K562 (cell line): ENCODE results near the gene RINL. TPM values are rescaled to one million over a fixed set of nuclear protein-coding genes. Genes with fewer than 3 reads are reported as not detected.

Experiments
- ATF1 ChIP-seq, 2 experiments: fragments of 450-650 bp in 1 of 2; IDR thresholded peaks; 2 replicates each; pipeline ENCODE4 v1.6.1; 2016; ENCODE audit warnings: missing compliant biosample characterization in 1 of 2, missing genetic modification characterization in 1 of 2
- BRD4 ChIP-seq: fragments of 200-600 bp; sonication (generic); IDR thresholded peaks from 2 replicates; pipeline ENCODE4 v1.6.1; 2017; ENCODE audit warnings: inconsistent platforms
- CBX3 ChIP-seq, 2 experiments: IDR thresholded peaks; 1 replicate in 1 of 2; 2 replicates in 1 of 2; pipeline ENCODE4 v1.6.1; 2012; ENCODE audit warnings: inconsistent platforms in 2 of 2, low read length in 2 of 2, borderline replicate concordance in 1 of 2, control low read depth in 1 of 2
- CREB3L1 ChIP-seq: fragments of 450-650 bp; IDR thresholded peaks from 2 replicates; pipeline ENCODE4 v1.6.1; 2014; ENCODE audit warnings: low read depth, mild to moderate bottlenecking, moderate library complexity, borderline replicate concordance
- DDX20 ChIP-seq: fragments of 450-650 bp; IDR thresholded peaks from 2 replicates; pipeline ENCODE4 v1.6.1; 2016; ENCODE audit warnings: missing genetic modification characterization, low read depth, mild to moderate bottlenecking, missing compliant biosample characterization, moderate library complexity
- EGR1 ChIP-seq: fragments of 450-650 bp; conservative IDR thresholded peaks from 2 replicates; pipeline ENCODE4 v1.6.1; 2017; ENCODE audit warnings: mild to moderate bottlenecking
- KLF6 ChIP-seq: fragments of 250-450 bp; sonication (Bioruptor Pico); IDR thresholded peaks from 2 replicates; pipeline ENCODE4 v1.4.0; 2020; ENCODE audit warnings: mild to moderate bottlenecking, moderate library complexity, borderline replicate concordance
- L3MBTL2 ChIP-seq: fragments of 450-650 bp; IDR thresholded peaks from 2 replicates; pipeline ENCODE4 v1.6.1; 2016; ENCODE audit warnings: mild to moderate bottlenecking, moderate library complexity
- MCM2 ChIP-seq: fragments of 450-650 bp; IDR thresholded peaks from 2 replicates; pipeline ENCODE4 v1.6.1; 2017; ENCODE audit warnings: low read depth, mild to moderate bottlenecking
- MEIS2 ChIP-seq: fragments of 450-650 bp; IDR thresholded peaks from 2 replicates; pipeline ENCODE4 v1.6.1; 2014; ENCODE audit warnings: mild to moderate bottlenecking; ENCODE audit not compliant: partially characterized antibody
- NFE2L1 ChIP-seq: fragments of 450-650 bp; IDR thresholded peaks from 2 replicates; pipeline ENCODE4 v1.6.1; 2016; ENCODE audit warnings: missing genetic modification characterization, low read depth, mild to moderate bottlenecking, missing compliant biosample characterization, moderate library complexity, borderline replicate concordance
- NFRKB ChIP-seq: fragments of 450-650 bp; IDR thresholded peaks from 2 replicates; pipeline ENCODE4 v1.6.1; 2016; ENCODE audit warnings: low read depth
- PHF8 ChIP-seq: fragments of 200-600 bp; sonication (generic); IDR thresholded peaks from 2 replicates; pipeline ENCODE4 v1.6.1; 2012; ENCODE audit warnings: mixed run types, mild to moderate bottlenecking, inconsistent platforms, low read length, moderate library complexity, borderline replicate concordance
- POU5F1 ChIP-seq: fragments of 150-350 bp; IDR thresholded peaks from 2 replicates; pipeline ENCODE4 v1.6.1; 2014; ENCODE audit warnings: borderline replicate concordance, low read length, low read depth, mild to moderate bottlenecking; ENCODE audit not compliant: partially characterized antibody
- RFX1 ChIP-seq: fragments of 450-650 bp; IDR thresholded peaks from 2 replicates; pipeline ENCODE4 v1.6.1; 2016; ENCODE audit warnings: mild to moderate bottlenecking, moderate library complexity
- SMAD2 ChIP-seq: fragments of 150-350 bp; IDR thresholded peaks from 2 replicates; pipeline ENCODE4 v1.6.1; 2014; ENCODE audit warnings: low read depth, mild to moderate bottlenecking, low read length
- SP2 ChIP-seq: IDR thresholded peaks from 2 replicates; pipeline ENCODE4 v1.6.1; 2011; ENCODE audit warnings: mild to moderate bottlenecking, low read depth, low read length, moderate library complexity; ENCODE audit not compliant: poor library complexity, severe bottlenecking; ENCODE audit errors: extremely low read depth
- TBP ChIP-seq: optimal IDR thresholded peaks from 2 replicates; pipeline ENCODE3; 2011; ENCODE audit warnings: low read depth, low read length, improper control_type of control experiment
- UBTF ChIP-seq, 2 experiments: IDR thresholded peaks; 2 replicates each; pipeline ENCODE4 v1.6.1; 2012; ENCODE audit warnings: improper control_type of control experiment in 2 of 2, low read depth in 2 of 2, low read length in 2 of 2, borderline replicate concordance in 1 of 2
- ZNF282 ChIP-seq: sonication (generic); formaldehyde crosslinking; IDR thresholded peaks from 2 replicates; pipeline ENCODE4 v1.8.1; 2023; ENCODE audit warnings: missing genetic modification reagents
- ZNF785 ChIP-seq: fragments of 250-450 bp; sonication (Bioruptor Pico); IDR thresholded peaks from 2 replicates; pipeline ENCODE4 v1.4.0; 2020; ENCODE audit warnings: mild to moderate bottlenecking
- polyA plus RNA-seq, 8 experiments: library from polyadenylated mRNA; depleted of rRNA in 4 of 8; stranded (reverse) in 5 of 8; unstranded in 3 of 8; fragments of >200 nt; fragmentation: Nextera tagmentation in 2 of 8; fragmentation: Illumina TruSeq in 1 of 8; extraction: Ambion mirVana in 2 of 8; extraction: Trizol in 1 of 8; gene quantifications; 2 replicates each; pipeline versions ENCODE4 v1.2.1 to v1.2.3, GENCODE V29; 2011 to 2014; ENCODE audit warnings: inconsistent platforms in 1 of 8, missing spikeins in 1 of 8
- total RNA-seq, 7 experiments: library from RNA; depleted of rRNA in 6 of 7; stranded (reverse); fragments of >200 nt in 6 of 7; fragmentation: Illumina TruSeq in 2 of 7; extraction: Trizol in 2 of 7; gene quantifications; 2 replicates each; pipeline versions ENCODE4 v1.2.1 to v1.2.3, GENCODE V29; 2011 to 2021; ENCODE audit warnings: low replicate concordance in 1 of 7
- TF ChIP-seq, protein P1 (sequence below): fragments of 450-650 bp; IDR thresholded peaks from 2 replicates; pipeline ENCODE4 v1.6.1; 2016; ENCODE audit warnings: low read depth, mild to moderate bottlenecking, moderate library complexity
- TF ChIP-seq, protein P2 (sequence below), 3 experiments: fragments of 200-800 bp in 1 of 3; sonication (Bioruptor generic) in 1 of 3; sonication (generic) in 1 of 3; formaldehyde crosslinking in 1 of 3; IDR thresholded peaks; 2 replicates each; pipeline versions ENCODE4 v1.6.1 to v1.8.0; 2016 to 2022; ENCODE audit warnings: mild to moderate bottlenecking in 2 of 3, missing compliant biosample characterization in 2 of 3, missing genetic modification characterization in 2 of 3, missing genetic modification reagents in 1 of 3

RINL gene
- total and polyA plus RNA-seq, 9 of the 15 experiments (the other 6 are each of a cell fraction or from before 2014, with no cell fraction given): 0.82 to 10.9 (median 4.9) TPM

DNA sequence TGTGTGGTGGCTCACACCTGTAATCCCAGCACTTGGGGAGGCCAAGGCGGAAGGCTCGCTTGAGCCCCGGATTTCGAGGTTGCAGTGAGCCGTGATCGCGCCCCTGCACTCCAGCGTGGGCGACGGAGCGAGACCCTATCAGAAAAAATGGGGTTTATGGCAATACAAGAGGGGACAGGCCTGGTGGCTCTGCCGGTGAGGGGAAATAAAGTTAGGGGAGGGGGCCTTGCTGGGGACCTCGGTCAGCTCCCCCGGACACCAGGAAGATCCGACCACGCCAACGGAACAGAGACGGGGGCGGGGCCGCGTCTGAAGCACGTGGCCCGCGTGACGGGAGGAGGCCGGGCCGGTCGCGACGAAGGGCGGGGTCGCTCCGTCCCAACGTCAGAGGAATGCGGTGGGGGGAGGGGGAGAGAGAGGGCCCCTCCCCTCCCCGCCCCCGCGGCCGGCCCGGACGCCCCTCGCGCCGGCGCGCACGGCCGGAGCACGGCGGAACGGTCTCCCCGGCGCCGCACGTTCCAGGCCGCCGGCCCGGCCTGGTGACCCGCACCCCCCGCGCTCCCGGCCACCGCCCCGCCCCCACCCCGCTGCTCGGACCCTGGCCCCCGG is 26.3 kb downstream of the RINL start (continued):
- TF ChIP-seq SP2: no peak
- TF ChIP-seq DDX20 (tag): no peak
- TF ChIP-seq, protein P1, sequence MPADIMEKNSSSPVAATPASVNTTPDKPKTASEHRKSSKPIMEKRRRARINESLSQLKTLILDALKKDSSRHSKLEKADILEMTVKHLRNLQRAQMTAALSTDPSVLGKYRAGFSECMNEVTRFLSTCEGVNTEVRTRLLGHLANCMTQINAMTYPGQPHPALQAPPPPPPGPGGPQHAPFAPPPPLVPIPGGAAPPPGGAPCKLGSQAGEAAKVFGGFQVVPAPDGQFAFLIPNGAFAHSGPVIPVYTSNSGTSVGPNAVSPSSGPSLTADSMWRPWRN: no peak
- peak; percentile 94 for TF ChIP-seq L3MBTL2
- TF ChIP-seq SMAD2: no peak
- TF ChIP-seq MEIS2: peak; percentile 31
- TF ChIP-seq NFE2L1 (tag): no peak
- TF ChIP-seq ATF1 (CRISPR knock-in tag; IDR thresholded peaks at IDR 0.05): peak; percentile 80
- peak; percentile 92 for TF ChIP-seq ATF1 (tag; IDR thresholded peaks at IDR 0.05)
- TF ChIP-seq NFRKB: peak; percentile 66; the same call in 1 of the 2 replicates
- TF ChIP-seq PHF8: peak; percentile 58; the same call in 1 of the 2 replicates
- peak; percentile 11 for TF ChIP-seq TBP
- peak in 1 of 2 experiments; percentile 18; a peak in 1 of 3 replicates for TF ChIP-seq CBX3 (IDR thresholded peaks at IDR 0.05; ENCODE audit: borderline replicate concordance in 1 of 2, low read length in 2 of 2)
- no peak for TF ChIP-seq ZNF282 (CRISPR knock-in tag)
- TF ChIP-seq, protein P2, sequence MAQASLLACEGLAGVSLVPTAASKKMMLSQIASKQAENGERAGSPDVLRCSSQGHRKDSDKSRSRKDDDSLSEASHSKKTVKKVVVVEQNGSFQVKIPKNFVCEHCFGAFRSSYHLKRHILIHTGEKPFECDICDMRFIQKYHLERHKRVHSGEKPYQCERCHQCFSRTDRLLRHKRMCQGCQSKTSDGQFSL (CRISPR knock-in tag; IDR thresholded peaks at IDR 0.05): no peak; the same call in 1 of the 2 replicates
- TF ChIP-seq, protein P2 (tag; IDR thresholded peaks at IDR 0.05): no peak
- no peak for TF ChIP-seq RFX1
- TF ChIP-seq POU5F1: no peak
- no peak for TF ChIP-seq MCM2
- TF ChIP-seq KLF6: peak; percentile 27; the same call in 1 of the 2 replicates
- TF ChIP-seq BRD4: no peak
- TF ChIP-seq UBTF (IDR thresholded peaks at IDR 0.05; ENCODE audit: borderline replicate concordance in 1 of 2, low read depth in 2 of 2, low read length in 2 of 2): 0 out of 4 replicates have a peak, but pooled peaks have one; percentile 19 to 42
- peak; percentile 65 for TF ChIP-seq CREB3L1
- no peak for TF ChIP-seq ZNF785 (CRISPR knock-in tag)
- TF ChIP-seq EGR1: peak; percentile 91
